ENCODE data around the gene UMAD1.
"Not testable (repeated sequence)": the region's sequence is repeated elsewhere in the genome, so short reads cannot be mapped to it uniquely, and the experiment has no call there.

UMAD1 gene

DNA sequence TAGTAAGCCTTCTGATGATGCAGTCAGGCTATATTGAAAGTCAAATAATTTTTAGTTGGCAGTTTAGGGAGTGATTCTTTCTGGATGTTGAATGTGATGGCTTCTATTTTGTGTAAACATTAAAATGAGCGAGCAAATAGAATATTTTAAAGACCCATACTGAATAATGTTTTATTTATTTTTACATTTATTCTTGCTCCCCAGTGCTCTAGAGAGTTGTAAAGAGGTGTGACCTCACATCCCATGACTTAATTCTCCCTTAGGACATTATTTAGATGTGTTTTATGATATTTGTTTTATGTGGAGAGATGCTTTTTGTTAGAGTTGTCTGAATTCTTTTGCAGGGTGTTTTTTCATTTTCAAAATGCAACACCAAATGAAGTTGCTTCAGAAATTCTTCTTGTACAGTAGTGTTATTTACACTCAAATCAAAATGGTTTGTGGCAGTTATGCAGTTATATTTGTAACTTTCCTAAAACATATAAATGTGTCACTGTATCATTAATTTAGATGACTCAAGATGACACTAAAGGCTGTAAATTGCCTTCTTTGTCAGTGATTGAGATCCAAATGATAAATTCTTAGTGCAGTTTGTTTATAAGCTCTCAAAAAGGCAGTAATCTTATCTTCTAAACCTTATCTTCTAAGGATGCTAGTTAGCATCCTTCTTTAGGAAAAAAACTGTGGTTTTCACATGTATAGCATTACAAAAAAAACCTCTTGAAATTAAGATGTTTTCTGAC, 12.4 kb downstream of the UMAD1 start:
- no peak for DNase-seq (ENCODE audit: low read depth in 2 of 2, low spot score in 1 of 2)

DNA sequence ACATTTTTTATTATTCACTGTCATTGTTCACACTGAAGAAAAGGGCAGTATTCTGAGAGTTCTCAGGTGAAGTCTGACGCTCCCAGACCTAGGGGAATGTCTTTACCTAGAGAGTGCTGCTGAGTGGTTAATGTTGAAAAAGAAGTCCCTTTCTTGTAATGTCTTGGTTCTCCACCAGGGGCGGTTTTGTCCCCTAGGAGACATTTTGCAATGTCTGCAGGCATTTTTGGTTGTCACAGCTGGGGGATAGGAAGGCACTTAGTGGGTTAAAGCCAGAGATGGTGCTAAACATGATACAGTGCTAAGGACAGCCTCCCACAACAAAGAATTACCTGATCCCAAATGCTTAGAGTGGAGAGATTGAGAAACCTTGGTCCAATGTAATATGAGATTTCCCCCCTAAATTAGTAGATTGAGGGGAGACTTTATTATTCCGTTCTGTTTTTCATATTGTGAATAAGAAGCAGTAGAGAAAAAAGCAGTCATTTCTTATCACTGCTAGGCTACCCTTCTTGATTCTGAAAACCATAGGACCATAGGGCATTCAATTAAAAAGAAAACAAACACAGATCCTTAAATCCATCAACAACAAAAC, 13.1 kb downstream of the UMAD1 start:
- DNase-seq (ENCODE audit: low read depth in 2 of 2, low spot score in 1 of 2), result no peak

DNA sequence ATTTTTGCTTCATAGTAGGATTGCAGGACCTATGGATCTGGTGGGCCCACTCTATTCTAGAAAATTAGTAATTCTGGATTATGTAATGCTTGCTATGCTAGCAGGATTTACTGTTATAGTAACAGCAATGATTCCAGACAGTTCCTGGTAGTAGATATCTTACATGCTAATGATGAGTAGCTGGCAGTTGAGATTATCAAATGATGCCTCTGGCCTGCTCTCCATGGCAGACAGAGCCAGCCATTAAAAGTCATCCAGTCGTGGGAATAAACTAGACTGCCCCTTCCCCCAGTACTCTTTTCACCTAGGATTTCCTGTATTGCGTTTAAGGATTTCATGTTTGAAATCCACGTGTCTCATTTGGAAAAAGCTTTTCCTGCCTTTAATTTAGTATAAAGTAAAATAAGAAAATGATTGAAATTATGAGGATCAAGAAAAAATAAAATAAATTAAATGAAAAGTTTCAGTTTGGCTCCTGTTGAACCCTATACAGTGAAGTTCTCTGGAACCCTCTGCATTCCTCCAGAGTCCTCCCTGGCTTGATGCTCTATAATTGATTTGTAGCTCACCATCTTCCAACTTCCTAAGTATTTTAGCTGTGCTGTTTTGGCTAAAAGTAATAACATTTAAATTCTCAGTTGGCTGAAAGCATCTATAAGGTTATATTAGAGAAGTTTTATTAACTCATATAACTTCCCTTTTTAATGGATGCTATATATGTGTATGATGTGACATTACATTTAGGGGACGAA, 14.6 kb downstream of the UMAD1 start:
- DNase-seq (ENCODE audit: low read depth in 2 of 2, low spot score in 1 of 2), result no peak

DNA sequence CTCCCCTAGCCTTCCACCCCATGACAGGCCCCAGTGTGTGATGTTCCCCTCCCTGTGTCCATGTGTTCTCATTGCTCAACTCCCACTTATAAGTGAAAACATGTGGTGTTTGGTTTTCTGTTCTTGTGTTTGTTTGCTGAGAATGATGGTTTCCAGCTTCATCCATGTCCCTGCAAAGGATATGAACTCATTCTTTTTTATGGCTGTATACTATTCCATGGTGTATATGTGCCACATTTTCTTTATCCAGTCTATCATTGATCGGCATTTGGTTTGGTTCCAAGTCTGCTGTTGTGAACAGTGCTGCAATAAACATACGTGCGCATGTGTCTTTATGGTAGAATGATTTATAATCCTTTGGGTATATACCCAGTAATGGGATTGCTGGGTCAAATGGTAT, 15.9 kb downstream of the UMAD1 start:
- not testable (repeated sequence) for DNase-seq (ENCODE audit: low read depth in 2 of 2, low spot score in 1 of 2)

DNA sequence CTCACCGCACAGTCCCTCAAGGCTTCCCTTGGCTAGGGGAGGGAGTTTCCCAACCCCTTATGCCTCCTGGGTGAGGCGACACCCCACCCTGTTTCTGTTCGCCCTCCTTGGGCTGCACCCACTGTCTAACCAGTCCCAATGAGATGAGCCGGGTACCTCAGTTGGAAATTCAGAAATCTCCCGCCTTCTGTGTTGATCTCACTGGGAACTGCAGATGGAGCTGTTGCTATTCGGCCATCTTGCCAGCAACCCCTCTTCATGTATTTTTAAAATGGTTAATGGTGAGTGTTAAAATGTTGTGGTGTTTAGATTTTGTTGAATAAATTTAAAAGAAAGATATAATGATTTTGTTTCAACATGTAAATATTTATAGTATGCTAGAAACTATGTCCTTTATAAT, 22.0 kb downstream of the UMAD1 start:
- no peak for DNase-seq (ENCODE audit: low read depth in 2 of 2, low spot score in 1 of 2)

DNA sequence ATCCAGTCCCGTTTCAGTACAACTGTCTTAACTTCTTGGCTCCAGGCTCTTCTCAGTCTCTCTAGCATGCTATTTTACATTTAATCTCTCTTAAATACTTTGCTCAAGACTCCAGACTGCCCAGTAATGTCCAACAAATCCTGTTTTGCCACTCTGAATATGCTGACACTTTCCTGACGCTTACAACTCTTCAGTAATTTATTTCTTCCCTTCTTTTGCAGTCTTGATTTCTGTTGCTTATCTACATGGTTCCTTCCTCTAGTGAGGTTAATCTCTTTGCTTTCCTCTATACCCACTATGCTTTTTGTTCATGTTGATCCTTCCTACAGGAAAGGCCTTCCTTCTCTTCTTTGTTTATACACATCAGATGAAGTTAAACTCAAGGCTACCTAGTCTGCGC, 23.7 kb downstream of the UMAD1 start:
- no peak for DNase-seq (ENCODE audit: low read depth in 2 of 2, low spot score in 1 of 2)

DNA sequence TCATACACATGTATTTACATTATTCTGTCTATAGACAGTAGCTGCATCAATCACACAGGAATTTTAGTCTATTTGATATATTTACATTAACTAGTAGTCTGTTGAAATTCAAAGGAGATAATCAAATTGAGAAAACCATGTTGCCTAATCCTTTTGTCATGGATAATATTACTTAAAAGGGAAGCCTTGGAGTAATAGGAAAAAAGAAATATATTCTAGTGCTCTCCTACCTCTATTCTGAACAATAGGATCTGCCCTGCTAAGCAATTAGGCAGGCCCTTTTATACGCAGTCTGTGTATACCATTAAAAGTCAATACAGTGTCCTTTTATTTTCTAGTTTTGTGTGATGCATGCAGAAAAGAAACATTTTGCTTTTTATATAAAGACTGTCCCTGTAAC, 24.5 kb downstream of the UMAD1 start:
- no peak for DNase-seq (ENCODE audit: low read depth in 2 of 2, low spot score in 1 of 2)

DNA sequence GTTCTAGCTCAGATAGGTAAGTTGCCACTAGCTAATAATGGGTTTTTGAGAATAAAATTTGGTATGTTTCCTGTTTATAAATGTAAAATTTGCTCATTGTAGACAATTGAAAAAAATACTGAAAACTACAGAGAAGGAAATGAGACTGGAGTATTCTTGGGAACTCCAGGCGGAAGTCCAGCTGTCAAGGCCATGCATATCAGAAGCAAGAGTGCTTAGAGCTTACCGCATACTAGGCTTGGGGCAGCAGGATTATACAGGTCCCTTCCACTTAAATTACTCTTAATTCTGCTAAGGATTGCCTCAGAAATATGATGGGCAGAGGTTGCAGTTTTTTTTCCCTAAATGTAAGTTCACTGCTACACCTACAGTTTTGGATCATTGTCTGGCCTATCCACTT, 26.6 kb downstream of the UMAD1 start:
- no peak for DNase-seq (ENCODE audit: low read depth in 2 of 2, low spot score in 1 of 2)

DNA sequence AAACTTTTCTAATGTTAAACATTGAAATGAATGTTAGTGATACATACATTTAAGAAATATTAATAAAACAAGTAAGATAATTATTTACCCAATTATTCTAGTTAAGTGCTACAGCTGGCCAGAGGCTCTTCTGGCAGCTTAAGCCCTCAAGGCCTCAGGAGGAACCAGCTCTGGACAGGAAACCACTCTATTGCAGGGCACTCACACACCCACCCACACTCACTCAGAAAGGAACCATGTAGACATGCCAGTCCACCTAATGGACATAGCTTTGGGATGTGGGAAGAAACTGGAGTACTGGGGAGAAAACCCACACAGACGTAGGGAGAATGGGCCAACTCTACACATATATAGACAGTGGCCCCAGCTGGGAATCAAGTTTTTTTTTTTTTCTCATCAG, 28.2 kb downstream of the UMAD1 start:
- DNase-seq (ENCODE audit: low read depth in 2 of 2, low spot score in 1 of 2), result no peak

DNA sequence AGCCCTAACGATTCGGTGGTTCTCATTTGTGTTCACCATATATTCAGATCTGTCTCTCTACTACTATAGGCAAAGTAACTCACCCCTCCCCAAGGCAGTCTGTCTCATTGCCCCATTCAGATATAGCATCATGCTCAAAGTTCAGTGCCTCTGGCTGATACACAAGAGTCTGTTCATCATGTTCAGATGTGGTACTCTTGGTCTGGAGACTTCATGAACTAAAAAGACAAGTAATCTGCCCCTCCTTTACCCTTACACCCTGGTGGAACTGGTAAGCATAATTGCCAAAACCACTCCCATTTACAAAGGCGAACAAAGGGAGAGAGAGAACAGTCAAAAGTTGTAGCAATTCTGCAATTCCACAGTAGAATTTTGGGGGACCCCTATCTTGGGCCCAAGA, 29.9 kb downstream of the UMAD1 start:
- no peak for DNase-seq (ENCODE audit: low read depth in 2 of 2, low spot score in 1 of 2)

DNA sequence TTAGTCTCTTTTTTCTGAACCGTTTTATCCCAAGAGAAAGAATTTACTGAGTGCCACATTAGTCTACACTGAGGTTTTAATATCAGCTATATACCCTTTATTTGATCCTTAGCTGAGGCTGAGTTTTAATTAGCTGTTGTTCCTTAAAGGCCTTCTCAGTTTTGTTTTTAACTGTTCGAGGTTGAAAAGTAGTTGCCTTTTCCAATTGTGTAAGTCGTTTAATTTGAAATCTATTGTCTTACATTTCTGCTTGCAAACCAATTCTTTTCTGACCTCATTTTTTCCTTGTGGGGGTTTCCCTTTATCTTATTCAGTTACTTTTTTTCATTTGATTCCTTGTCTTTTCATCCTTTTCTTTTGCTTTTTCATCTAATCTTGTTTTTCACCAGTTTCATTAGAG, 30.8 kb downstream of the UMAD1 start:
- no peak for DNase-seq (ENCODE audit: low read depth in 2 of 2, low spot score in 1 of 2)

DNA sequence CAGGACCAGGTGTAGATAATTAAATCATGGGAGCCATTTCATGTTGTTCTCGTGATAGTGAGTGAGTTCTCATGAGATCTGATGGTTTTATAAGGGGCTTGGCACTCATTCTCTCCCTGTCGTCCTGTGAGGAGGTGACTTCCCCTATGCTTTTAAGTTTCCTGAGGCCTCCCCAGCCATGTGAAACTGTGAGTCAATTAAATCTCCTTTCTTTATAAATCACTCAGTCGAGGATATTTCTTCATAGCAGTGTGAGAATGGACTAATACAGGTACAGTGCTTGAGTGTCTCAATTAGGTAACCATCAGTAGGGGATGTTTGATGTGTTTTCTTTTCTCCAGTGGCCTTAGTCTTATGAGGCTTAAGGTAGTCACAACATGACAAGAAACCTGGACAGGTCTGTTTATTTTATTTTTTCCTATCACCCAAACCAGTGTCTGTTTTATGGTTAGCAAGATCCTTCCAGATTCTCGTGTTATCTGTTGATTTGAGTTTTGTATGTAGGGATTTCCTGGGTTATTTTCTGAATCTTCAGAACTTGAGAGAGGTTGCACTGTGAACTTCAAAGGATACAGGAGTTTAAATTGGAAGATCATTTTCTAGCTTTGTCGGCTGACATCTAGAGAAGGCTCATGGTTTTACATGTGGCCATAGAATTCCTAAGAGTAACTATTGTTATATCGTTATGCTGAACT, 32.1 kb downstream of the UMAD1 start:
- DNase-seq (ENCODE audit: low read depth in 2 of 2, low spot score in 1 of 2), result no peak

DNA sequence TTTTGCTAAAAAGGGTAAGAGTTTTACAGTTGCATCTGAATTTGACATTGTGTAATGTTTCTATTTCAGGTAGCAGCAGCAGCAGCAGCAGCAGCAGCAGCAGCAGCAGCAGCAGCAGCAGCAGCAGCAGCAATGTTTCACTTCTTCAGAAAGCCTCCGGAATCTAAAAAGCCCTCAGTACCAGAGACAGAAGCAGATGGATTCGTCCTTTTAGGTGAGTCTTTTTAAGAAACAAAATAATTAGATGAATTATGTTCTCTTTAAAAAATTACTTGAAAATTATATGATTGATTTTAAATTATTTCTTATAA, 32.6 kb downstream of the UMAD1 start:
- no peak for DNase-seq (ENCODE audit: low read depth in 2 of 2, low spot score in 1 of 2)

DNA sequence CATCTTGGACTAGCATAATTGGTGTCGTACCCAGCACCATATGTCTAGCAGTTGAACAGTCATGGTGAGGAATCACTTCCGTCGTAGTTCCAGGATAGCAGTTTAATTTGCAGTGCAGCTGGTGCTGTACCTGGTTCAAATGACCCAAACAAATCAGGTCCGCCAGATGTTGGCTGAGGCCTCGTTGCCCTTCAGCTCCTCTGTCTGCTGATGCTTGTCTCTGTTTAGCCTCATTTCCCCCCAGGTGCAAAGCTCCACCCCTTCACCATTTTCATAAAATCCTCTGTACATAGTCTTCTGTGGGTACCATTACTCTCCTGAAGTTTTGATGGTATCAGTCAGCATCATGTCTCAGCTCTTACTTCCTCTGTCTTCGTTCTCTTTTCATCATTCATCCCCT, 35.1 kb downstream of the UMAD1 start:
- no peak for DNase-seq (ENCODE audit: low read depth in 2 of 2, low spot score in 1 of 2)

DNA sequence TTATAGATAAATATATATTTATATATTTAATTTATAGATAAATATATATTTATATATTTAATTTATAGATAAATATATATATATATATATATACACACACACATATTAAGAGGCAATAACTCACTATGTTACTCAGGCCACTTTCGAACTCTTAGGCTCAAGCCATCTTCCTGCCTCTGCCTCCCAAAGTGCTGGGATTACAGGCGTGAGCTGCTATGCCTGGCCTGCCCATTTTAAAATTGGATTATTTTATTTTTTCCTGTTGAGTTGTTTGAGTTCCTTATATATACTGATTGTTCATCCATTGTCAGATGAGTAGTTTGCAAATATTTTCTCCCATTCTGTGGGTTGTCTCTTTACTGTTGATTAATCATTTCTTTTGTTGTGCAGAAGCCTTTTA, 39.1 kb downstream of the UMAD1 start:
- not testable (repeated sequence) for DNase-seq (ENCODE audit: low read depth in 2 of 2, low spot score in 1 of 2)

DNA sequence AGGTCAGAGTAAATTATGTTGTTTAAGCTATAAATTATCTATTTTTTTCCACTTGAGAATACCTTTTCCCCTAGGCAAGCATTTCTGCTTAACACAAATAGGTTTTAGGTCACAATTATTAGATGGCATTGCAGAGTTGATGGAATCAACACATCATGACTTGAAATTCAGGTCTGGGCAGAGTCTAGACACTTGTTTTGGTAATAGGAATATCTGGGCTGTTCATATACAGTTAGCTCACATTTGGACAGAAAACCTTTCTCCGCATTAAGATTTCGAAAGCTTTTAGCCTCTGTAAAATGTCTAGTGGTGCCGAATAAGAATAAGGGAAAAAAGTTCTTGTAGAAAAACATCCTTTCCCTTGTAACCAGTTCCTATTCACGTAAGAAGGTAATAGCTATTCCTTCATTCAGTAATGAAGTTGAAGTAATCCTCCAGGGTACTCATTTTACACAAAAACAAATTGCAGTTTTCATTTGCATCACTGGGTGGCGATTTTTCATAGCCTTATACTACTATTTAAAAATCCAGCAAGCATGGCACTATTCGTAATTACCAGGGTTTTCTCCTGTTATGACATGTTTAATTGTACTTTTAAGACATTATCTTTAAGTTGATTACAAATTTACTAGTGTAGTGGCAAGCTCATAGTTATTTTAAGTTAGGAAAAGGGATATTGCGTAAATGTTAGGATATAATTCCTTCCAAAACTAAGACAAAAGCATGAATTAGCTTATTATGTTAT, 40.8 kb downstream of the UMAD1 start:
- DNase-seq (ENCODE audit: low read depth in 2 of 2, low spot score in 1 of 2), result peak in 1 of 2 donors; percentile 10

DNA sequence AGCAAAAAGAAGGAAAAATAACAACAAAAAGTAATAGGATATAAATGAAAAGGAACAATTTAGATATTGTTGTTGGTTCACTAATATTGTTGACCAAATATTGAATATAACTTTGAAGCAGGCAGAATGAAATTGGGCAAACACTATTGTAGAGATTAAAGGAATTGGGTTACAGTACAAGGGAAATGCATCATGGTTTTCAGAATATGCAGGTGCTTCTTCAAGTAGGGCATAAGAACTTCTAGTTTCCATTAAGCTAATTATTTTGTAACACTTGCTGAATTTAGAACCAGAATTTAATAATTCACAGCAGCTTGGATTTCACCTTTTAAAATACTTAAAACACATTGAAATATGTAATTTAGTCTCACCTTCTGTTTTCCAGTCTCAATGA, 41.4 kb downstream of the UMAD1 start:
- DNase-seq (ENCODE audit: low read depth in 2 of 2, low spot score in 1 of 2), result no peak

DNA sequence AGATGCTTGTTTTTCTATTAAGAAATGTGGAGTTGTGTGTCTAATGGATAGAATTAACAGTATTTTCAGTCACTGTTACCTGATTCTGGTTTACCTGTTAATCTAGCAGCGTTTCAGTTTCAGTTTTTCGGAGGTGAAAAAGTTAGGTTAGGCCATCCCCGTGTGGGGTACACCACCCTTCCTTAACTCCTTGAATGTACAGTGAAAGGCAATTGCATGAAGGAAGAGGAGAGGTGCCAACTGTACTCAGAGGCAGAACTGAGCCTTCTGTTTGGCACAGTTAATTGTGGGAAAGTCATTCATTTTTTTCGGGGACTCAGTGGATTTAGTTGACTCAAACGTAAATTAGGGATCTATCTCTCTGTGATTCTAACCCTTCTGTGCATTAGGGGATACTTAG, 42.3 kb downstream of the UMAD1 start:
- no peak for DNase-seq (ENCODE audit: low read depth in 2 of 2, low spot score in 1 of 2)

DNA sequence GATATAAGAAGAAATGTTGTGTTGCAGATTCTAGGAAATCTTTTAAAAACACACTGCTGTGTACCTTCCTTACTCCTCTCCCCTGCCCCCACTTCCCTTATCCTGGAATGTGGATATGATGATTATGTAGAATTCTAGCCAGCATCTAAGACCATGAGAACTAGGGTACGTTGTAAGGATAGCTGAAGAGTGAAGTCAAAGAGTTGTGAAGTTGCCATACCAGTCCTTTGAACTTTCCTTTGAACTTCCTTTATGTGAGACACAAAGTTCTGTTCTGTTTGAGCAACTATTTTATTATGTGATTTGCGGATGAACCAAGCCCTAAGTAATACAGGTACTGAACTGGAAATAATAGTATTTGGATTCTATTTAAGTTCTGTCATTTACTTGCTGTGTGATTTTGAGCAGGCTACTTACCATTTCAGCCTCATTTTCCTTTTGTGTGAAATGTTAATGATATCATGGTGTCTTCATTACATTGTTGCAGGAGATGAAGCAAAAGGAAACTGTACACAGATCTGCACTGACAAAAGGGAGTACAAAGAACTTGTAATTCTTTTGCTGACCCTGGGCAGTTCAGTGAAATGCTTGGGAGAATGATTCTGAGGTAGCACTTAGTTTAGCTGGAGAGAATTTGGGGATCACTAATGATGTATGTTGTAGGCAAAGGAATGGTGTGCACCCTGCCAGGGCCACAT, 46.4 kb downstream of the UMAD1 start:
- DNase-seq (ENCODE audit: low read depth in 2 of 2, low spot score in 1 of 2), result no peak

DNA sequence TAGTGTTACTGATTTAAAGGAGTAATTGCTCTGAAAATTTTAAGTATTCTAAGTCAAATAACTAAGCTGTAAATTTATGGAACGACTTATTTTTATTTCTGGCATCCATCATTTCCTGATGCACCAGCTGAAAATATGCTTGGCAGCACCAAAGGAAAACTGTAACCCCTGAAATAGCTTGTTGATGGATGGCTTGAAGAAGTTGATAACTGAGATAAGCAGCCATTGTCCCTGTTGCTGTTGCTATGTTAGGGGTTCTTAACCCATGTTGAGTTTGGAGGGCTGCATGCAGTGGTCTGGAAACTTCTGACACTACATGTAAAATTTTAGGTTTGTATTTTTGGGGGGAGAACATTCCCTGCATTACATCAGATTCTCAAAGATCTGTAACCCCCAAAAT, 47.2 kb downstream of the UMAD1 start:
- no peak for DNase-seq (ENCODE audit: low read depth in 2 of 2, low spot score in 1 of 2)

DNA sequence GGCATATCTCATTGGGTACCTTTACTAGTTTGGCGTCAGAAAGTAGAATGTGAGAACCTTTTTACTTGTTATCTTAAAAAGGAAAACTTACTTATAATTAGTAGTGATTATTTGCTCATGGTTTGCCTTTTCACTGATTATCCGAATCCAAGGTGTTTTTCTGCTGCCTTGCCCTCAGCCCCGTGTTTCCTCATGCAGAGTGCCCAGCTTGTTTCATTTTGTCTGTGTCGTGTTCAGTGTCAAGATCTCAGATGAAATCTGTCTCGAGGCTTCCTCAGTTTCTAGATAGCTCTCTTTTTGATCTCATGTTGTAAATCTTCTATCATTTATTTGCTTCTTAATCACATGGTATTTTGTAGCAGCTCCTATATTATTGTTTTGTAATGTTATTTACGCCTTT, 47.8 kb downstream of the UMAD1 start:
- no peak for DNase-seq (ENCODE audit: low read depth in 2 of 2, low spot score in 1 of 2)
